ENCODE results near the gene RCC2. TPM values are rescaled to one million over a fixed set of nuclear protein-coding genes. Genes with fewer than 3 reads are reported as not detected.
"Not testable (repeated sequence)": the region's sequence is repeated elsewhere in the genome, so short reads cannot be mapped to it uniquely, and the experiment has no call there.

RCC2 gene
- total RNA-seq, 1 donor from 2014 or later: 132 TPM

DNA sequence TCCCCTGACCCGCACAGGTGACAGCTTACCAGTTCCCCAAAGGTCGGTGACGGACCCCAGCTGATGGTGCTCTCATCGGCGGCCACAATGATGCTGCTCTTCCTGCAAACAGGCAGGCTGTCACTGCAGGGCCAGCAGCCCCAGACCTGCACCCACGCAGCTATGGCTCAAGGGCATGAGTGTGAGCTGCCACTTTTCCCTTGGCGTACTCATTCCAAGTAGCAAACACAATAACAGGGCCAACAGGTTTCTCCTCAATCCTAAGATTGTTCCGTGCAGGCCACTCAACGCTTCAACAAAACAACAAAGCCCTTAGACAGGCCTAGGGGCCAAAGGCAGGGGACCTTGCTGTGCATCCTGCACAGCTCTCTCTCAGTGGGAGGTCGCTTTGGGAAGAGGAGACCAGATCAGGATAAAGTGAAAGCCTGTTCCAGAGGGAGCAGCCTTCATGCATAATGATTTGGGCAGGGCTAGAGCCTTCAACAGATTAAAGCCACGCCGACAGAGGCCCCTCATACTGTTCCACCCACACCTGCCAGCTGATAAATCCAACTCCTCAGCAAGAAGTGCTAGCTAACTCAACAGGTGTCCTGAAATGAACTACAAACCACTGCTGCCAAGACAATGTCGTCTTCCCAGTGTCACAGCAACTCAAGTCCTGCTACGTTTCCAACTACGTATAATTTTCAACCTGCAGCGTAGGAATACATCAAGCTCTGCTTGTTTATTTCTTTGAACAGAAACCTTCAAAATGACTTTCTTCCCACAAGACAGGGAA lies 27.2 kb downstream of the RCC2 start:
- Mint-ChIP-seq H3K27ac (ENCODE audit: unreplicated experiment) (no peak overlapping the region), H3K4me1 (ENCODE audit: low read depth, unreplicated experiment) (peaks cover 10% of the 10 kb centered on the region), H3K36me3 (ENCODE audit: unreplicated experiment) (peaks cover 4% of the 10 kb centered on the region), H3K4me3 (ENCODE audit: unreplicated experiment) (no peak overlapping the region), H3K27me3 (ENCODE audit: unreplicated experiment) (peaks cover 7% of the 10 kb centered on the region), H3K9me3 (ENCODE audit: unreplicated experiment) (peaks cover 3% of the 10 kb centered on the region)
- TF ChIP-seq CTCF (IDR thresholded peaks at IDR 0.05; ENCODE audit: partially characterized antibody, unreplicated experiment): no peak
- DNase-seq: no peak

GRCh38 chr1:17409391-17409811 lies 30.1 kb downstream of the RCC2 start:
- Mint-ChIP-seq H3K4me1 (ENCODE audit: low read depth, unreplicated experiment) (peaks cover 12% of the 10 kb centered on the region), H3K9me3 (ENCODE audit: unreplicated experiment) (peaks cover 5% of the 10 kb centered on the region), H3K27me3 (ENCODE audit: unreplicated experiment) (peaks cover 4% of the 10 kb centered on the region), H3K36me3 (ENCODE audit: unreplicated experiment) (peaks cover 4% of the 10 kb centered on the region), H3K27ac (ENCODE audit: unreplicated experiment) (no peak overlapping the region), H3K4me3 (ENCODE audit: unreplicated experiment) (no peak overlapping the region)
- no peak for TF ChIP-seq CTCF (IDR thresholded peaks at IDR 0.05; ENCODE audit: partially characterized antibody, unreplicated experiment)
- DNase-seq: no peak

DNA sequence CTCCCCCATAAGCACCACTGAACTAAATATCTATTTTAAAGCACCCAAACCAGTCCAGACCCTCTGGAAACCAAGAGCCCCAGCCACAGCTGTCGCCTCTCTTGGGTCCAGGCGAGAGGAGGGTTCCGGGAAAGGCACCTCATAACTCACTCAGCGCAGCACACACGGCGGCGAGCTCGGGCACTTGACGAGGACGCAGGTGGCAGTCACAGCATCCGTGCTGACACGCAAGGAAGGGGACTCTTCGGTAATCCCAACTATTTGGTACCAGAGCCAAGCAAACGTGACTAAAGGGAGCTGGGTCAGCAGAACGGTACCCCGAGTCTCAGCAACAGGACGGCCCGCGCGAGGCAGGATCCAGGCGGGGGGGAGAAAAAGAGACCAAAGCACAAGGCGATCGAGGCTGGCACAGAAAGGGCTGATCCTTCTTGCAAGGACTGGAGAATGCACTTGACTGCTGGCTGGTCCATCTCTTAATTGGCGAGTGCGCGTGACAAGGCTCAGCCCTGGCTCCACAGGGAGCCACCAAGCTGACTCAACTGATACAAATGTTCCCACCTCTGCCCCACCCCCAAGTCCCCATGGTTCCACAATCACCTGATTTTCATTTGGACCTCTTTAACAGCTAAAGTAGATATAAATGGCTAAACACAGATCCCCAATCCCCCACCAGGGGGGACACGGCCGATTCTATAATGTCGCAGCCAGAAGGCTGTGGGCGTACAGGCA lies 31.5 kb downstream of the RCC2 start:
- not testable (repeated sequence) for H3K27me3 Mint-ChIP-seq (ENCODE audit: unreplicated experiment); DNase-seq; H3K36me3 Mint-ChIP-seq (ENCODE audit: unreplicated experiment); H3K27ac Mint-ChIP-seq (ENCODE audit: unreplicated experiment); H3K9me3 Mint-ChIP-seq (ENCODE audit: unreplicated experiment); H3K4me3 Mint-ChIP-seq (ENCODE audit: unreplicated experiment)
- H3K4me1 Mint-ChIP-seq (ENCODE audit: low read depth, unreplicated experiment): peaks cover 12% of the 10 kb centered on the region

DNA sequence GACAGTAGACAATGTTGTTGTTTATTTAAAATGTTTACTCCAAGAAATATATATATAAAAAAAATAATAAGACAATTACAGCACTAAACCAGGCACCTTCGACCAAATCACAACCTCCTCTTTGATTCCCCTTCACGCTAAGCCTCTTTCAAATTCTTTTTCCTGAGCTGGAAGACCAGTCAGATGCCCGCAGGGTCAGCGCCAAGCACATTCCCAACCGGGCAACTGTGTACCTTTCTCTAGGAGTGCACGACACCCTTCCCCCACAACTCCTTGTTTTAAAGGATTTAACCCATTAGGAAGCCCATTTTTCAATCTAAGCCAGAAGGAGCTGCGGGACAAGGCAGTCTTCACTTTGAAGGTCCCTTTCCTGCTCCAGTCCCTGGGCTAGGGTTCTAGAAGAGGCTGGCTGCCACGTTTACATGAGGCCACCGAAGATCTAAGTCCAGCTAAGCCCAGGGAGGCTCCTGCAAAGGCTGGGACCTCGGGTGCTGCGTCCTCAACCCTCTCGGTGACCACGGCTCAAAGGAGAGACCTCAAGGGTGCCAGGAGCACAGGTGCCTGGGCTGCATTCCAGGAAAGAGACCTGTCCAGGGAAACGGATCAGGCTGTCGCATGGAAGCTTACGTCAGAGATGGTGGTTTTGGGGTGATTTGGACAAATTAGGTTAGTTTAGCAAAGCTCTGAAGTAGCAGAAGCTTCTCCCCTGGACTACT lies 32.6 kb downstream of the RCC2 start:
- H3K27ac Mint-ChIP-seq (ENCODE audit: unreplicated experiment); DNase-seq: not testable (repeated sequence)

GRCh38 chr1:17405898-17406759 lies 33.3 kb downstream of the RCC2 start:
- Mint-ChIP-seq H3K4me3 (ENCODE audit: unreplicated experiment) (no peak overlapping the region), H3K36me3 (ENCODE audit: unreplicated experiment) (peaks cover 4% of the 10 kb centered on the region), H3K27me3 (ENCODE audit: unreplicated experiment) (peaks cover 2% of the 10 kb centered on the region), H3K4me1 (ENCODE audit: low read depth, unreplicated experiment) (peaks cover 12% of the 10 kb centered on the region), H3K27ac (ENCODE audit: unreplicated experiment) (no peak overlapping the region), H3K9me3 (ENCODE audit: unreplicated experiment) (peaks cover 5% of the 10 kb centered on the region)
- DNase-seq: peak; percentile 89
- TF ChIP-seq CTCF (IDR thresholded peaks at IDR 0.05; ENCODE audit: partially characterized antibody, unreplicated experiment): peak; percentile 87

More for the DNA sequence above, 32.6 kb downstream of the RCC2 start:
- not testable (repeated sequence) for H3K9me3 Mint-ChIP-seq (ENCODE audit: unreplicated experiment); H3K36me3 Mint-ChIP-seq (ENCODE audit: unreplicated experiment); H3K4me3 Mint-ChIP-seq (ENCODE audit: unreplicated experiment); H3K27me3 Mint-ChIP-seq (ENCODE audit: unreplicated experiment)
- H3K4me1 Mint-ChIP-seq (ENCODE audit: low read depth, unreplicated experiment): peaks cover 12% of the 10 kb centered on the region

Data from glutamatergic neuron (in vitro differentiated cells).